ENCODE measurements around the gene HK2. TPM values are rescaled to one million over a fixed set of nuclear protein-coding genes. Genes with fewer than 3 reads are reported as not detected.

The HK2 gene
- polyA plus RNA-seq, 1 donor = 2.8 TPM

GRCh38 chr2:74867841-74868658, 34.1 kb downstream of the HK2 start:
- DNase-seq = no peak
- H3K27me3 ChIP-seq (ENCODE audit: control insufficient read depth, insufficient read depth, low read length) = peaks cover 11% of the 10 kb centered on the region
- peaks cover 11% of the 10 kb centered on the region for H3K4me1 ChIP-seq (ENCODE audit: control insufficient read depth, insufficient read depth, low read length)
- WGBS (ENCODE audit: insufficient coverage, low lambda C conversion rate) = 80% methylated on average over 1 of the region's 14 CpGs
- no peak overlapping the region for H3K27ac ChIP-seq (ENCODE audit: low read length)
- H3K4me3 ChIP-seq (ENCODE audit: low read length) = no peak overlapping the region
- H3K36me3 ChIP-seq (ENCODE audit: control insufficient read depth, insufficient read depth, low read length) = no peaks in the 10 kb centered on the region
- H3K9me3 ChIP-seq (ENCODE audit: control insufficient read depth, low read depth, low read length) = no peaks in the 10 kb centered on the region

- WGBS (ENCODE audit: insufficient coverage, low lambda C conversion rate) = 20% methylated on average over 2 of the region's 6 CpGs
- no peak overlapping the region for H3K27ac ChIP-seq (ENCODE audit: low read length)
- DNase-seq = peak in 1 of 2 donors; percentile 70
Measured at GRCh38 chr2:74869517-74869916, 35.6 kb downstream of the HK2 start.

GRCh38 chr2:74870951-74871350, 37.0 kb downstream of the HK2 start:
- Histone ChIP-seq H3K4me3 (ENCODE audit: low read length) (no peak overlapping the region), H3K27me3 (ENCODE audit: control insufficient read depth, insufficient read depth, low read length) (peaks cover 11% of the 10 kb centered on the region), H3K27ac (ENCODE audit: low read length) (no peak overlapping the region), H3K9me3 (ENCODE audit: control insufficient read depth, low read depth, low read length) (no peaks in the 10 kb centered on the region), H3K4me1 (ENCODE audit: control insufficient read depth, insufficient read depth, low read length) (no peaks in the 10 kb centered on the region), H3K36me3 (ENCODE audit: control insufficient read depth, insufficient read depth, low read length) (no peaks in the 10 kb centered on the region)
- DNase-seq = no peak
- WGBS (ENCODE audit: insufficient coverage, low lambda C conversion rate) = no CpG with 5 or more reads among the region's 4 CpGs

More at GRCh38 chr2:74869517-74869916, 35.6 kb downstream of the HK2 start:
- Histone ChIP-seq H3K27me3 (ENCODE audit: control insufficient read depth, insufficient read depth, low read length) (peaks cover 11% of the 10 kb centered on the region), H3K4me1 (ENCODE audit: control insufficient read depth, insufficient read depth, low read length) (no peaks in the 10 kb centered on the region), H3K36me3 (ENCODE audit: control insufficient read depth, insufficient read depth, low read length) (no peaks in the 10 kb centered on the region), H3K9me3 (ENCODE audit: control insufficient read depth, low read depth, low read length) (no peaks in the 10 kb centered on the region), H3K4me3 (ENCODE audit: low read length) (no peak overlapping the region)

GRCh38 chr2:74871414-74871813, 37.5 kb downstream of the HK2 start:
- H3K27ac ChIP-seq (ENCODE audit: low read length) = no peak overlapping the region
- no peaks in the 10 kb centered on the region for H3K36me3 ChIP-seq (ENCODE audit: control insufficient read depth, insufficient read depth, low read length)
- no CpG with 5 or more reads among the region's 6 CpGs for WGBS (ENCODE audit: insufficient coverage, low lambda C conversion rate)
- no peak overlapping the region for H3K4me3 ChIP-seq (ENCODE audit: low read length)
- H3K9me3 ChIP-seq (ENCODE audit: control insufficient read depth, low read depth, low read length) = no peaks in the 10 kb centered on the region
- no peak for DNase-seq
- H3K4me1 ChIP-seq (ENCODE audit: control insufficient read depth, insufficient read depth, low read length) = no peaks in the 10 kb centered on the region
- H3K27me3 ChIP-seq (ENCODE audit: control insufficient read depth, insufficient read depth, low read length) = peaks cover 11% of the 10 kb centered on the region

- WGBS (ENCODE audit: insufficient coverage, low lambda C conversion rate) = no CpG with 5 or more reads among the region's 2 CpGs
- no peak for DNase-seq
Measured at GRCh38 chr2:74872389-74872836, 38.5 kb downstream of the HK2 start.

GRCh38 chr2:74873012-74873665, 39.2 kb downstream of the HK2 start:
- DNase-seq = no peak
- H3K27ac ChIP-seq (ENCODE audit: low read length) = no peak overlapping the region
- H3K36me3 ChIP-seq (ENCODE audit: control insufficient read depth, insufficient read depth, low read length) = no peaks in the 10 kb centered on the region
- H3K4me1 ChIP-seq (ENCODE audit: control insufficient read depth, insufficient read depth, low read length) = no peaks in the 10 kb centered on the region
- H3K27me3 ChIP-seq (ENCODE audit: control insufficient read depth, insufficient read depth, low read length) = peaks cover 6% of the 10 kb centered on the region
- WGBS (ENCODE audit: insufficient coverage, low lambda C conversion rate) = no CpG with 5 or more reads among the region's 7 CpGs
- H3K9me3 ChIP-seq (ENCODE audit: control insufficient read depth, low read depth, low read length) = no peaks in the 10 kb centered on the region
- H3K4me3 ChIP-seq (ENCODE audit: low read length) = no peak overlapping the region

More at GRCh38 chr2:74872389-74872836, 38.5 kb downstream of the HK2 start:
- Histone ChIP-seq H3K9me3 (ENCODE audit: control insufficient read depth, low read depth, low read length) (no peaks in the 10 kb centered on the region), H3K4me3 (ENCODE audit: low read length) (no peak overlapping the region), H3K27me3 (ENCODE audit: control insufficient read depth, insufficient read depth, low read length) (peaks cover 8% of the 10 kb centered on the region), H3K27ac (ENCODE audit: low read length) (no peak overlapping the region), H3K4me1 (ENCODE audit: control insufficient read depth, insufficient read depth, low read length) (no peaks in the 10 kb centered on the region), H3K36me3 (ENCODE audit: control insufficient read depth, insufficient read depth, low read length) (no peaks in the 10 kb centered on the region)

GRCh38 chr2:74873678-74874640, 40.0 kb downstream of the HK2 start:
- H3K27ac ChIP-seq (ENCODE audit: low read length) = no peak overlapping the region
- peaks cover 6% of the 10 kb centered on the region for H3K27me3 ChIP-seq (ENCODE audit: control insufficient read depth, insufficient read depth, low read length)
- H3K36me3 ChIP-seq (ENCODE audit: control insufficient read depth, insufficient read depth, low read length) = no peaks in the 10 kb centered on the region
- WGBS (ENCODE audit: insufficient coverage, low lambda C conversion rate) = 71% methylated on average over 1 of the region's 26 CpGs
- no peaks in the 10 kb centered on the region for H3K9me3 ChIP-seq (ENCODE audit: control insufficient read depth, low read depth, low read length)
- no peaks in the 10 kb centered on the region for H3K4me1 ChIP-seq (ENCODE audit: control insufficient read depth, insufficient read depth, low read length)
- DNase-seq = no peak
- no peak overlapping the region for H3K4me3 ChIP-seq (ENCODE audit: low read length)

GRCh38 chr2:74876081-74876886, 42.4 kb downstream of the HK2 start:
- Histone ChIP-seq H3K4me3 (ENCODE audit: low read length) (no peak overlapping the region), H3K27ac (ENCODE audit: low read length) (no peak overlapping the region), H3K27me3 (ENCODE audit: control insufficient read depth, insufficient read depth, low read length) (peaks cover 4% of the 10 kb centered on the region), H3K9me3 (ENCODE audit: control insufficient read depth, low read depth, low read length) (no peaks in the 10 kb centered on the region), H3K4me1 (ENCODE audit: control insufficient read depth, insufficient read depth, low read length) (no peaks in the 10 kb centered on the region), H3K36me3 (ENCODE audit: control insufficient read depth, insufficient read depth, low read length) (no peaks in the 10 kb centered on the region)
- WGBS (ENCODE audit: insufficient coverage, low lambda C conversion rate) = no CpG with 5 or more reads among the region's 13 CpGs
- DNase-seq = peak in 1 of 2 donors; percentile 42

GRCh38 chr2:74877376-74877775, 43.4 kb downstream of the HK2 start:
- DNase-seq = no peak
- Histone ChIP-seq H3K4me3 (ENCODE audit: low read length) (no peak overlapping the region), H3K27me3 (ENCODE audit: control insufficient read depth, insufficient read depth, low read length) (peaks cover 3% of the 10 kb centered on the region), H3K36me3 (ENCODE audit: control insufficient read depth, insufficient read depth, low read length) (no peaks in the 10 kb centered on the region), H3K4me1 (ENCODE audit: control insufficient read depth, insufficient read depth, low read length) (no peaks in the 10 kb centered on the region), H3K9me3 (ENCODE audit: control insufficient read depth, low read depth, low read length) (no peaks in the 10 kb centered on the region), H3K27ac (ENCODE audit: low read length) (no peak overlapping the region)
- no CpG with 5 or more reads among the region's 6 CpGs for WGBS (ENCODE audit: insufficient coverage, low lambda C conversion rate)
